ENCODE results near the gene MTFR1L. TPM values are rescaled to one million over a fixed set of nuclear protein-coding genes. Genes with fewer than 3 reads are reported as not detected.

MTFR1L gene
- total RNA-seq, 1 experiment from 2014 or later = 23.2 TPM

DNA sequence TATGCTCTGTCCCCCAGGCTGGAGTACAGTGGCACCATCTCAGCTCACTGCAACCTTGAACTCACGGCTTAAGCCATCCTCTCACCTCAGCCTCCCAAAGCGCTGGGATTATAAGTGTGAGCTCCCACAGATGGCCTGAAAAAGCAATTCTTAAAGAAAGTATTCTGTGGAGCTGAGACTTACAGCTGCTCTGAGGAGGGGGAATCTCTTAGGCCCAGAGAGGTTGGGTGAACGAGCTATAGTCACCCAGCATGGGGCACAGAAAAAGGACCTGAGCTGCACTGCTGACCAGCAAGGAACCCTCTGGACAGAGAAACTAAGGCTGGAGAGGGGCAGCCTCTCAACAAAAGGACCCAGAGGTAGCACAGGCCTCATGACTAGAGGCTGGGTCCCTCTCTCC is 54.5 kb downstream of the MTFR1L start:
- CTCF ChIA-PET = no interaction called here
- H3K9me3 Mint-ChIP-seq (ENCODE audit: low read depth, unreplicated experiment) = no peaks in the 10 kb centered on the region
- DNase-seq = no peak
- intact Hi-C loops (cut with micrococcal nuclease; ENCODE audit: unreplicated experiment) = no loop called here
- H3K27me3 Mint-ChIP-seq (ENCODE audit: unreplicated experiment) = no peaks in the 10 kb centered on the region
- H3K36me3 Mint-ChIP-seq (ENCODE audit: insufficient read depth, unreplicated experiment) = peaks cover 21% of the 10 kb centered on the region
- H3K4me1 Mint-ChIP-seq (ENCODE audit: low read depth, unreplicated experiment) = peaks cover 14% of the 10 kb centered on the region
- no TSS peak for BruUV-seq (replicated peaks)
- no peak overlapping the region for H3K27ac Mint-ChIP-seq (ENCODE audit: unreplicated experiment)
- TF ChIP-seq, protein P1, sequence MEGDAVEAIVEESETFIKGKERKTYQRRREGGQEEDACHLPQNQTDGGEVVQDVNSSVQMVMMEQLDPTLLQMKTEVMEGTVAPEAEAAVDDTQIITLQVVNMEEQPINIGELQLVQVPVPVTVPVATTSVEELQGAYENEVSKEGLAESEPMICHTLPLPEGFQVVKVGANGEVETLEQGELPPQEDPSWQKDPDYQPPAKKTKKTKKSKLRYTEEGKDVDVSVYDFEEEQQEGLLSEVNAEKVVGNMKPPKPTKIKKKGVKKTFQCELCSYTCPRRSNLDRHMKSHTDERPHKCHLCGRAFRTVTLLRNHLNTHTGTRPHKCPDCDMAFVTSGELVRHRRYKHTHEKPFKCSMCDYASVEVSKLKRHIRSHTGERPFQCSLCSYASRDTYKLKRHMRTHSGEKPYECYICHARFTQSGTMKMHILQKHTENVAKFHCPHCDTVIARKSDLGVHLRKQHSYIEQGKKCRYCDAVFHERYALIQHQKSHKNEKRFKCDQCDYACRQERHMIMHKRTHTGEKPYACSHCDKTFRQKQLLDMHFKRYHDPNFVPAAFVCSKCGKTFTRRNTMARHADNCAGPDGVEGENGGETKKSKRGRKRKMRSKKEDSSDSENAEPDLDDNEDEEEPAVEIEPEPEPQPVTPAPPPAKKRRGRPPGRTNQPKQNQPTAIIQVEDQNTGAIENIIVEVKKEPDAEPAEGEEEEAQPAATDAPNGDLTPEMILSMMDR (IDR thresholded peaks at IDR 0.05; ENCODE audit: unreplicated experiment) = no peak
- H3K4me3 Mint-ChIP-seq (ENCODE audit: low read depth, unreplicated experiment) = peak overlapping the region; percentile 80

DNA sequence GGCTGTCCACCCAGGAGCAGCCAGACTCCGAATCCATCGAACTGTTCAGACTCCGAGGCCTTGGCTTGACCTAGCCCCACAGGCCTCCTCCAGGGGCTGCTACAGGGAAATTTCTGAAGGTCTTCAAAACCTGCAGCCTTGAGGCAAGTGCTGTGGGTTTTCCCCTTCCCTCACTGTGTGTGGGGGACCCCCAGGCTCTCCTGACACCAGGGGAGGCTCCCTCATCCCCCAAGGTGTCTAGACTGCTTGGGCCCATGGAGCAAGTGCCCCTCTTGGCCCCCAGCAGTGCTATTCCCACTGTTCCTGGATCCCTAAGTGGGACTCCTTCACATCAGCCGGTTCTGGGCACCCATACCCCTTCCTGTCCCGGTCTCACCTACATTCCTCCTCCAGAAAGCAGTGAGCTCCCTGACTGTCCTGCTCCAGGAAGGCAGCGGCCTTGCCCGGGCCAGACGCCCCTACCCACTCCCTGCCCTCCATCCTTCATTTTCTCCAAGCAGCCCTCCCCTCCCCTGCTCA is 54.9 kb downstream of the MTFR1L start:
- Mint-ChIP-seq H3K36me3 (ENCODE audit: insufficient read depth, unreplicated experiment) (peaks cover 16% of the 10 kb centered on the region), H3K27ac (ENCODE audit: unreplicated experiment) (peak overlapping the region; percentile 35), H3K4me3 (ENCODE audit: low read depth, unreplicated experiment) (peak overlapping the region; percentile 80), H3K4me1 (ENCODE audit: low read depth, unreplicated experiment) (peaks cover 19% of the 10 kb centered on the region), H3K9me3 (ENCODE audit: low read depth, unreplicated experiment) (no peaks in the 10 kb centered on the region), H3K27me3 (ENCODE audit: unreplicated experiment) (no peaks in the 10 kb centered on the region)
- no TSS peak for BruUV-seq (replicated peaks)
- intact Hi-C loops (cut with micrococcal nuclease; ENCODE audit: unreplicated experiment) = no loop called here
- TF ChIP-seq, protein P1 (IDR thresholded peaks at IDR 0.05; ENCODE audit: unreplicated experiment) = no peak
- CTCF ChIA-PET = interaction anchor here (1.4 to 2.2 kb wide), 2 partner anchors 16 to 21 kb away, joined by 4 to 10 read pairs; no protein-coding TSS in a partner anchor
- DNase-seq = no peak

DNA sequence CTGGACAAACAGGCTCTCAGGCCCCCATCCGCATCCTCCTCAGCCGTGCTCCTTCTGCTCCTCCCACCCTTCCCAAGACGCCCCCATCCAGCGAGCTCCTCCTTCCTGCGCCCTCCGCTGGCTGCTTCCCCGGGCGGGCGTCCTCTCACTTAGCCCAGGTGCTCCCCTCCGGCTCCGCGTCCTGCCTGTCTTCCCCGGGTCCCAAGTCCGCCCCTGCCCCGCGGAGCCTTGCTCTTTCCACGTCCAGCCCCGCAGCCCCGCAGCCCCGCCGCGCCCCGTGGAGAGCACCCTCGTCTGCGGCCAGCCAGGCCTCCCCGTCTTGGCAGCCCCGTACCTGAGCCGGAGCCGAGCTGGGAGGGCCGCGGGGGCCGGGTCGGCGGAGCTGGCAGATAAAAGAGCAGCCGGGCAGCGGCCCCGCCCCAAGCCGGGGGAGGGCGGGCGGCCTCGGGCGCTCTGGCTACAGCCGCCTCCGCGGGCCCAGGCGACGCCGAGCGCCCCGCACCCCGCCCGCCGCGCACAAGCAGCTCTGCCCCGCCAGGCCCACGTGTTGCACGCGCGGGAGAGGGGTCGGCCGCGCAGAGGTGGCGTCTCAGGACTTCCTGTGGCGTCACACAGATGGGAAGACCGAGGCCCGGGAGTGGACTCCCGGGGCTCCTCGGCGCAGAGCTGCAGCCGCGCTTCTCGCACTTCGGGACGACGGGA is 55.6 kb downstream of the MTFR1L start, which contains the start of gene PAQR7:
Gene PAQR7, minus strand, starts transcription at position 555 of the 702 bp plus-strand sequence. CDS start 11,869 bp downstream, outside the sequence.
- Mint-ChIP-seq H3K4me1 (ENCODE audit: low read depth, unreplicated experiment) (peaks cover 25% of the 10 kb centered on the region), H3K36me3 (ENCODE audit: insufficient read depth, unreplicated experiment) (peaks cover 15% of the 10 kb centered on the region), H3K4me3 (ENCODE audit: low read depth, unreplicated experiment) (peak within 1 kb of the TSS; percentile 80), H3K27ac (ENCODE audit: unreplicated experiment) (peak within 1 kb of the TSS; percentile 35), H3K27me3 (ENCODE audit: unreplicated experiment) (no peaks in the 10 kb centered on the region), H3K9me3 (ENCODE audit: low read depth, unreplicated experiment) (no peaks in the 10 kb centered on the region)
- intact Hi-C loops (cut with micrococcal nuclease; ENCODE audit: unreplicated experiment) = no loop called here
- TF ChIP-seq, protein P1 (IDR thresholded peaks at IDR 0.05; ENCODE audit: unreplicated experiment) = no peak
- no TSS peak for BruUV-seq (replicated peaks)
- peak; percentile 74 for DNase-seq
- CTCF ChIA-PET = interaction anchor here (1.2 to 2.2 kb wide), 3 partner anchors 10 to 20 kb away, joined by 3 to 10 read pairs (median 4); no protein-coding TSS in a partner anchor

DNA sequence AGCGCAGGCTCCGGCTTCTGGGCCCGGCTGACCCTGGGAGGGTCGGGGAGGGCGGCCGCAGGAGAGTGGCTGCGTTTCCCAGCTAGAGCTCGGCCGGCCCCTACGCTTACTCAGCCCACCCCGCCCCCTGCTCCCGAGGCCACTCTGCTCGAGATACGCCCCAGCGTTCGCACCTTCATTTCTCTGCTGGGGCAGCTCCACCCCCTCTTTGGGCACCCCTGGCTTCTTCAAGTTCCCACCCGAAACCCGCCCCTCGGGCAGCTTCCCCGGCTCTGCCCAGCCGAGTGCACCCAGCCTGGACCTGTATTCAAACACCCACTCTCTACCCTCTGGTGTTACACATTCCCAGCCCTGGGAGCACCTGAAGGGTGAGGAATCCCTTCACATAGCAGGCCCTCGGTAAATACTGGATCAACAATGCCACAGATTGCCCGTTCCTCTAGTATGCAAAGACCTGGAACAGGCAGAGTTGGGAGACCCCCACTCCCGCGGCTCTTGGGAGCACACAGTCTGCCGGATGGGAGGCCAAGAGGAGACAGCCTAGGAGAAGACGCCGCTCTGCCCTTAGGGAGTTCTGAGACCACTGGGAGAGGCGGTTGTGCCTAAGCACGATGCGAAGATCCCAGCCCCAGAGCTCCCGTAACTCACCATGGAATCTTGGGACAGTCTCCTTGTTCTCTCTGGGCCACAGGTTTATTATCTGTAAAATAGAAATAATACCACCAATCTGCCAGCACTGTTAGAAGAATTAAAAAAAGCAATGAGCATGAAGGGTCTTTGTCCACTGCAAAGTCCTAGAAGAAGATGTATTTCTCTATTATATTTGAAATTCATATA is 56.3 kb downstream of the MTFR1L start:
- BruUV-seq (replicated peaks) = no TSS peak
- peaks cover 18% of the 10 kb centered on the region for H3K36me3 Mint-ChIP-seq (ENCODE audit: insufficient read depth, unreplicated experiment)
- no peaks in the 10 kb centered on the region for H3K27me3 Mint-ChIP-seq (ENCODE audit: unreplicated experiment)
- TF ChIP-seq, protein P1 (IDR thresholded peaks at IDR 0.05; ENCODE audit: unreplicated experiment) = no peak
- peak overlapping the region; percentile 80 for H3K4me3 Mint-ChIP-seq (ENCODE audit: low read depth, unreplicated experiment)
- no peak overlapping the region for H3K27ac Mint-ChIP-seq (ENCODE audit: unreplicated experiment)
- no peak for DNase-seq
- no peaks in the 10 kb centered on the region for H3K9me3 Mint-ChIP-seq (ENCODE audit: low read depth, unreplicated experiment)
- H3K4me1 Mint-ChIP-seq (ENCODE audit: low read depth, unreplicated experiment) = peaks cover 28% of the 10 kb centered on the region
- CTCF ChIA-PET = interaction anchor here (0.5 to 2.2 kb wide), 4 partner anchors 11 to 20 kb away, joined by 3 to 10 read pairs (median 4); no protein-coding TSS in a partner anchor
- intact Hi-C loops (cut with micrococcal nuclease; ENCODE audit: unreplicated experiment) = no loop called here

All from Calu3 (cell line).